Endothelial cell (in vitro differentiated cells): ENCODE measurements around the gene SLC6A13. TPM values are rescaled to one million over a fixed set of nuclear protein-coding genes. Genes with fewer than 3 reads are reported as not detected.

Source experiments
- DNase-seq: peaks from one replicate; pipeline ENCODE4 v3.0.0; 2021; ENCODE audit warnings: low spot score
- H3K27ac Mint-ChIP-seq: one replicate; pipeline ENCODE4 v1.8.0; 2021; ENCODE audit warnings: mixed read lengths, inconsistent platforms; ENCODE audit not compliant: unreplicated experiment
- H3K27me3 Mint-ChIP-seq: one replicate; pipeline ENCODE4 v1.8.0; 2021; ENCODE audit warnings: mild to moderate bottlenecking, moderate library complexity, mixed read lengths, inconsistent platforms; ENCODE audit not compliant: unreplicated experiment
- H3K36me3 Mint-ChIP-seq: one replicate; pipeline ENCODE4 v1.8.0; 2021; ENCODE audit warnings: mild to moderate bottlenecking, low read depth, mixed read lengths, inconsistent platforms; ENCODE audit not compliant: unreplicated experiment
- H3K4me1 Mint-ChIP-seq: one replicate; pipeline ENCODE4 v1.8.0; 2021; ENCODE audit warnings: mild to moderate bottlenecking, mixed read lengths, inconsistent platforms; ENCODE audit not compliant: unreplicated experiment
- H3K4me3 Mint-ChIP-seq: one replicate; pipeline ENCODE4 v1.8.0; 2021; ENCODE audit warnings: mild to moderate bottlenecking, mixed read lengths, inconsistent platforms; ENCODE audit not compliant: unreplicated experiment
- H3K9me3 Mint-ChIP-seq: one replicate; pipeline ENCODE4 v1.8.0; 2021; ENCODE audit warnings: mixed read lengths, inconsistent platforms; ENCODE audit not compliant: unreplicated experiment
- total RNA-seq: library from RNA; stranded (reverse); fragmentation: NEBNext Ultra II Directional; extraction: Animal tissue kit (Norgen Biotek cat#: 25700); gene quantifications from one replicate; pipeline ENCODE4 v1.2.1, GENCODE V29; 2021; ENCODE audit not compliant: unreplicated experiment
- TF ChIP-seq, protein P1 (sequence below): fragments of 200-600 bp; sonication (generic); IDR thresholded peaks from one replicate; pipeline ENCODE4 v1.5.0; 2021; ENCODE audit warnings: antibody characterized with exemption; ENCODE audit not compliant: unreplicated experiment

Gene SLC6A13
- total RNA-seq, 1 donor from 2014 or later, result 0.90 TPM

DNA sequence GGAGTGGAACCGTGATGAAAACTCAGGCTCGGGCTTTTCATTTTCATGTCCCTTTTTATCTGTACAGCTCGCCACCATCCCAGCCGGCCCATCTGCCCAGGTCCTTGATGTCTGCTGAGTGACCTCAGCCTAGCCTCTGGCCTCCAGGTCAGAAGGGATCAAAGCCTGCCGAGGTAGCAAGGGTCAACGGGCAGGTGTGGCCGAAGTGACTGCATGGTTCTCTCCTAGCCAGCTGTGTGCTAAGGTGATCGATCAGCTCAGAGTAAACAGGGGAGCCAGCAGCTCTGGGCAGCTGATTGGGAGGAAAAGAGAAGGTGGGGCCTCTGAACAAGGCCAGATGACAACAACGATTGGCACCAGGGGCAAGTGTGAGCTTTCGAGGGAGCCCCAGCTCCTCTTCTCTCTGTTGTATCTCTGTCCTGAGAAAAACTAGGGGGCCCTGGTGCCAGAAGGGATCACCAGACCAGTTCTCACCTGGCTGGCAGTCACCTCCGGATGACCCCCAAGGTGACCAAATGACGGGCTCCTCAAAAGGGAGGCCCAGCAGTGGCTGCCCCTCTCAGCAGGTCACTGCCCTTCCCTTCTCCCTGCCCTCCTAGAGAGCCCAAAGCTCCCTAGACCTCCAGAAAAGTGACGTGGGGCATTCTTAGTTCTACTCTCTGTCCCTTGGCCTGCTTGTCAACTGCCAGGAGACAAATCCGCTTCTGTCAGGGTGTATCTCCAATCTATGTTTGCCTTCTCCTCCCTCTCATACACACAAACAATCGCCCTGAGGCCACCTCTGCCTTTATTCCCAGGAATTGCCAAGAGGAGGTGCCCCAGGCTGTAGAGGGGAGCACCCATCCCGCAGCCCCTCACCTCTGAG, 52.1 kb downstream of the SLC6A13 start:
- Mint-ChIP-seq H3K27me3 (peaks cover 8% of the 10 kb centered on the region), H3K36me3 (no peaks in the 10 kb centered on the region), H3K4me3 (no peak overlapping the region), H3K27ac (no peak overlapping the region), H3K9me3 (no peaks in the 10 kb centered on the region), H3K4me1 (peaks cover 18% of the 10 kb centered on the region)
- no peak for DNase-seq
- TF ChIP-seq, protein P1, sequence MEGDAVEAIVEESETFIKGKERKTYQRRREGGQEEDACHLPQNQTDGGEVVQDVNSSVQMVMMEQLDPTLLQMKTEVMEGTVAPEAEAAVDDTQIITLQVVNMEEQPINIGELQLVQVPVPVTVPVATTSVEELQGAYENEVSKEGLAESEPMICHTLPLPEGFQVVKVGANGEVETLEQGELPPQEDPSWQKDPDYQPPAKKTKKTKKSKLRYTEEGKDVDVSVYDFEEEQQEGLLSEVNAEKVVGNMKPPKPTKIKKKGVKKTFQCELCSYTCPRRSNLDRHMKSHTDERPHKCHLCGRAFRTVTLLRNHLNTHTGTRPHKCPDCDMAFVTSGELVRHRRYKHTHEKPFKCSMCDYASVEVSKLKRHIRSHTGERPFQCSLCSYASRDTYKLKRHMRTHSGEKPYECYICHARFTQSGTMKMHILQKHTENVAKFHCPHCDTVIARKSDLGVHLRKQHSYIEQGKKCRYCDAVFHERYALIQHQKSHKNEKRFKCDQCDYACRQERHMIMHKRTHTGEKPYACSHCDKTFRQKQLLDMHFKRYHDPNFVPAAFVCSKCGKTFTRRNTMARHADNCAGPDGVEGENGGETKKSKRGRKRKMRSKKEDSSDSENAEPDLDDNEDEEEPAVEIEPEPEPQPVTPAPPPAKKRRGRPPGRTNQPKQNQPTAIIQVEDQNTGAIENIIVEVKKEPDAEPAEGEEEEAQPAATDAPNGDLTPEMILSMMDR, result no peak

DNA sequence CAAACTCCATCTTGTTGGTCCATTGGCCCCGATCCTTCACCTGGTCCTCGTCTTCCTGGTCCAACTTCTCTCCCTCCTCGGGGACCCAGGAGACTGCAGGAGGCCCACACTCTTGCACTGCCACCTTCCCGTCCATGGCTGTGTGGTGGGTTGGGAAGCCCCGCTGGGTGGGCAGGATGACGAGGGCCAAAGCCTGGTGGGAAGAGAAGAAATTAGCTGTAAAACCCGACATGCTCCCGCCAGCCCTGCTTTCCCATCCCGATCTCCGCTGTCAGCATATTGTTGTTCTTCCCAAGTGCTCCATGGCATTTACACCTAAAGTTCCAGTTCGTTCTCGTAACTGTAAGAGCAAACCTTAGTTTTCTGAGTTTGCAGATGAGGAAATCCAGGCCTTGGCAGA, 52.8 kb downstream of the SLC6A13 start:
- peaks cover 13% of the 10 kb centered on the region for H3K4me1 Mint-ChIP-seq
- TF ChIP-seq, protein P1, result no peak
- H3K27me3 Mint-ChIP-seq, result peaks cover 6% of the 10 kb centered on the region
- no peak for DNase-seq
- H3K4me3 Mint-ChIP-seq, result no peak overlapping the region
- H3K36me3 Mint-ChIP-seq, result no peaks in the 10 kb centered on the region
- H3K9me3 Mint-ChIP-seq, result no peaks in the 10 kb centered on the region
- H3K27ac Mint-ChIP-seq, result no peak overlapping the region

DNA sequence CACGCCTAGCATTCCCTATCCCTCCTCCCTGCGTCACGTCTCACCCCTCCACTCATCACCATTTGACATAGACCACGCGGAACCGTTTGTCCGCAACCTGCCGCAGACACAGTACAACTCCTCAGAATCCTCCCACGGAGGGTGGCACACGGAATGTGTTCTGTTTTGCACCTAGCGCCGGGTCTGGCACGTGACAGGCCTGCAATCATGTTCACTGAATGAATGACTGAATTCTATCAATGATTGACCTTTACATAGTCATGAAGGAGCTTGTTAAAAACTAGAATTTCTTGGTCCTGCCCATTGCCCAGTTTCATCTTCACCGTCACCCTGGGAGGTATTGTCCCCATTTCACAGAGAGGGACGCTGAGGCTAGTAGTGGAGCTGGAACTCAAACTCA, 53.4 kb downstream of the SLC6A13 start:
- H3K27me3 Mint-ChIP-seq, result peaks cover 6% of the 10 kb centered on the region
- no peak overlapping the region for H3K4me3 Mint-ChIP-seq
- no peaks in the 10 kb centered on the region for H3K36me3 Mint-ChIP-seq
- no peaks in the 10 kb centered on the region for H3K9me3 Mint-ChIP-seq
- H3K4me1 Mint-ChIP-seq, result peaks cover 10% of the 10 kb centered on the region
- TF ChIP-seq, protein P1, result no peak
- no peak overlapping the region for H3K27ac Mint-ChIP-seq
- DNase-seq, result no peak

- no peak overlapping the region for H3K27ac Mint-ChIP-seq
- H3K36me3 Mint-ChIP-seq, result no peaks in the 10 kb centered on the region
- no peaks in the 10 kb centered on the region for H3K9me3 Mint-ChIP-seq
- peaks cover 8% of the 10 kb centered on the region for H3K4me1 Mint-ChIP-seq
- H3K4me3 Mint-ChIP-seq, result no peak overlapping the region
- peaks cover 6% of the 10 kb centered on the region for H3K27me3 Mint-ChIP-seq
- TF ChIP-seq, protein P1, result no peak
- DNase-seq, result no peak
These were observed 53.8 kb downstream of the SLC6A13 start for GRCh38 chr12:208813-209212.

DNA sequence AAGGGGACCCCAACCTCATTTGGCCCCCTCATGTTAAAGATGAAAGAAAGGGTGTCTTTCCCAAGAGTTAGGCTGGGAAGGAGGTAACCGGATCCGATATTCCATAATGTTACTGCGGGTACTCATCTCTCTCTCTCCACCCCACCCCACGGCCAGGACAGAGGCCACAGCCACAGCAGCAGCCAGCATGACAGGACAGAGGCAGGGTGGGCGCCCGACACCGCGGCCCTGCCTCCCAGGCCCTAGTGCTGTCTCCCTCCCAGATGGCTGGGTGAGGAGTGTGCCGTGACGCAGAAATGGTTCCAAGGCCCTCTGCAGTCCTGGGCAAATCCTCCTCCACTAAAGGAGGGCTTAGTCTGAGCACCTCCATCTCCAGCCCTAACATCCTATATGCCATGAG, 54.8 kb downstream of the SLC6A13 start:
- Mint-ChIP-seq H3K9me3 (no peaks in the 10 kb centered on the region), H3K27ac (no peak overlapping the region), H3K4me1 (no peaks in the 10 kb centered on the region), H3K4me3 (no peak overlapping the region), H3K27me3 (peaks cover 6% of the 10 kb centered on the region), H3K36me3 (peaks cover under 1% of the 10 kb centered on the region)
- no peak for DNase-seq
- TF ChIP-seq, protein P1, result no peak
